Hepatocyte (in vitro differentiated cells): Measurements from ENCODE around the gene CORO1C. TPM values are rescaled to one million over a fixed set of nuclear protein-coding genes. Genes with fewer than 3 reads are reported as not detected.

Experiments used
- DNase-seq: peaks from one replicate; pipeline ENCODE4 v3.0.0-alpha.2; 2016; ENCODE audit warnings: low spot score
- H2AFZ ChIP-seq: fragments of 200-600 bp; sonication (generic); 2 replicates; pipeline ENCODE4 v1.6.0; 2016; ENCODE audit warnings: antibody characterized with exemption, mild to moderate bottlenecking
- H3K27ac ChIP-seq: fragments of 200-600 bp; sonication (generic); 2 replicates; pipeline ENCODE4 v1.5.1; 2016; ENCODE audit warnings: mild to moderate bottlenecking
- H3K27me3 ChIP-seq: fragments of 200-600 bp; sonication (generic); 2 replicates; pipeline ENCODE4 v1.6.1; 2016
- H3K36me3 ChIP-seq: fragments of 200-600 bp; sonication (generic); replicated peaks from 2 replicates; pipeline ENCODE4 v1.5.1; 2016; ENCODE audit warnings: low read depth; ENCODE audit not compliant: insufficient read depth
- H3K4me1 ChIP-seq: fragments of 200-600 bp; sonication (generic); 2 replicates; pipeline ENCODE4 v1.5.1; 2016; ENCODE audit warnings: mild to moderate bottlenecking, moderate library complexity; ENCODE audit not compliant: insufficient read depth
- H3K4me2 ChIP-seq: fragments of 200-600 bp; sonication (generic); 2 replicates; pipeline ENCODE4 v1.6.0; 2016
- H3K4me3 ChIP-seq: fragments of 200-600 bp; sonication (generic); 2 replicates; pipeline ENCODE4 v1.5.1; 2016; ENCODE audit warnings: mild to moderate bottlenecking
- H3K79me2 ChIP-seq: fragments of 200-600 bp; sonication (generic); 2 replicates; pipeline ENCODE4 v1.6.0; 2017; ENCODE audit warnings: mild to moderate bottlenecking
- H3K9me2 ChIP-seq: fragments of 200-600 bp; sonication (generic); replicated peaks from 2 replicates; pipeline ENCODE4 v1.6.0; 2017; ENCODE audit warnings: mild to moderate bottlenecking; ENCODE audit not compliant: insufficient read depth
- H3K9me3 ChIP-seq: fragments of 200-600 bp; sonication (generic); 2 replicates; pipeline ENCODE4 v1.5.1; 2016; ENCODE audit warnings: low read depth, mild to moderate bottlenecking
- H4K20me1 ChIP-seq: fragments of 200-600 bp; sonication (generic); 2 replicates; pipeline ENCODE4 v1.6.0; 2016; ENCODE audit warnings: mild to moderate bottlenecking; ENCODE audit not compliant: insufficient read depth, poor library complexity, severe bottlenecking
- CTCF ChIP-seq: fragments of 200-600 bp; sonication (generic); IDR thresholded peaks from 2 replicates; pipeline ENCODE4 v1.5.1; 2016; ENCODE audit warnings: antibody characterized with exemption, mild to moderate bottlenecking; ENCODE audit not compliant: poor library complexity
- EZH2 ChIP-seq: fragments of 200-600 bp; sonication (generic); IDR thresholded peaks from 2 replicates; pipeline ENCODE4 v1.6.1; 2016; ENCODE audit warnings: antibody characterized with exemption, mild to moderate bottlenecking, borderline replicate concordance
- EZH2phosphoT487 ChIP-seq: fragments of 200-600 bp; sonication (generic); IDR thresholded peaks from one replicate; pipeline ENCODE4 v1.6.1; 2018; ENCODE audit warnings: antibody characterized with exemption, mild to moderate bottlenecking, low read depth, moderate library complexity; ENCODE audit not compliant: unreplicated experiment, severe bottlenecking
- WGBS: methylation state at CpG from one replicate; pipeline ENCODE4 v1.1.6; 2016; ENCODE audit warnings: low lambda C conversion rate; ENCODE audit errors: missing lambda C conversion rate; 5-methylcytosine and 5-hydroxymethylcytosine counted together
- polyA plus RNA-seq: library from polyadenylated mRNA; unstranded; fragments of >200 nt; fragmentation: Nextera tagmentation; extraction: Ambion mirVana; gene quantifications from 2 replicates; pipeline ENCODE4 v1.2.1, GENCODE V29; 2016
- total RNA-seq: library from RNA; depleted of rRNA; stranded (reverse); fragments of >200 nt; gene quantifications from 2 replicates; pipeline ENCODE4 v1.2.3, GENCODE V29; 2014

The CORO1C gene
- total and polyA plus RNA-seq, 2 experiments from 2014 or later, result 110 to 137 TPM

GRCh38 chr12:108744021-108744897 lies 12.9 kb upstream of the CORO1C start:
- H3K36me3 ChIP-seq, result no peaks in the 10 kb centered on the region
- H4K20me1 ChIP-seq, result no peaks in the 10 kb centered on the region
- no peaks in the 10 kb centered on the region for H3K79me2 ChIP-seq
- no peak overlapping the region for H3K4me3 ChIP-seq
- DNase-seq, result no peak
- no peak overlapping the region for H3K4me2 ChIP-seq
- H3K27me3 ChIP-seq, result no peaks in the 10 kb centered on the region
- no peak overlapping the region for H2AFZ ChIP-seq
- TF ChIP-seq EZH2phosphoT487 (no peak), EZH2 (no peak), CTCF (no peak)
- H3K9me2 ChIP-seq, result no peaks in the 10 kb centered on the region
- H3K27ac ChIP-seq, result no peak overlapping the region
- no peaks in the 10 kb centered on the region for H3K9me3 ChIP-seq
- WGBS, result 92% methylated on average over 5 of the region's 5 CpGs
- H3K4me1 ChIP-seq, result no peaks in the 10 kb centered on the region

- no peaks in the 10 kb centered on the region for H3K9me2 ChIP-seq
- no peak overlapping the region for H2AFZ ChIP-seq
- H3K27me3 ChIP-seq, result no peaks in the 10 kb centered on the region
- no peaks in the 10 kb centered on the region for H3K9me3 ChIP-seq
- WGBS, result 76% methylated on average over 2 of the region's 2 CpGs
- no peak overlapping the region for H3K4me2 ChIP-seq
- H3K36me3 ChIP-seq, result no peaks in the 10 kb centered on the region
- H3K79me2 ChIP-seq, result no peaks in the 10 kb centered on the region
- TF ChIP-seq EZH2phosphoT487 (no peak), EZH2 (no peak), CTCF (no peak)
- no peak overlapping the region for H3K4me3 ChIP-seq
- H4K20me1 ChIP-seq, result no peaks in the 10 kb centered on the region
- no peak overlapping the region for H3K27ac ChIP-seq
- H3K4me1 ChIP-seq, result peaks cover 3% of the 10 kb centered on the region
- no peak for DNase-seq
Observed at GRCh38 chr12:108738170-108738569, 6.9 kb upstream of the CORO1C start.

GRCh38 chr12:108735855-108736254 lies 4.5 kb upstream of the CORO1C start:
- H3K9me2 ChIP-seq, result no peaks in the 10 kb centered on the region
- DNase-seq, result no peak
- H4K20me1 ChIP-seq, result no peaks in the 10 kb centered on the region
- H3K27ac ChIP-seq, result no peak overlapping the region
- no peaks in the 10 kb centered on the region for H3K9me3 ChIP-seq
- peaks cover 1% of the 10 kb centered on the region for H3K79me2 ChIP-seq
- H3K4me3 ChIP-seq, result no peak overlapping the region
- WGBS, result 90% methylated on average over 3 of the region's 3 CpGs
- no peak overlapping the region for H3K4me2 ChIP-seq
- no peaks in the 10 kb centered on the region for H3K27me3 ChIP-seq
- TF ChIP-seq CTCF (no peak), EZH2phosphoT487 (no peak), EZH2 (no peak)
- H3K4me1 ChIP-seq, result peaks cover 9% of the 10 kb centered on the region
- H3K36me3 ChIP-seq, result no peaks in the 10 kb centered on the region
- no peak overlapping the region for H2AFZ ChIP-seq
